NCI-H2227 (cell line): ENCODE results near the gene MYO7B.

Experiments used
- DNase-seq: peaks from one replicate; lab custom pipeline; 2025; ENCODE audit not compliant: unreplicated experiment; lab: John Stamatoyannopoulos, UW

The MYO7B gene

GRCh38 chr2:127586136-127586535, 50.7 kb downstream of the MYO7B start:
- DNase-seq = no peak

GRCh38 chr2:127586746-127587295, 51.3 kb downstream of the MYO7B start:
- DNase-seq = no peak

- no peak for DNase-seq
Observed at GRCh38 chr2:127588241-127588640, 52.8 kb downstream of the MYO7B start.

- DNase-seq = no peak
Observed at GRCh38 chr2:127589358-127589757, 53.9 kb downstream of the MYO7B start.

DNA sequence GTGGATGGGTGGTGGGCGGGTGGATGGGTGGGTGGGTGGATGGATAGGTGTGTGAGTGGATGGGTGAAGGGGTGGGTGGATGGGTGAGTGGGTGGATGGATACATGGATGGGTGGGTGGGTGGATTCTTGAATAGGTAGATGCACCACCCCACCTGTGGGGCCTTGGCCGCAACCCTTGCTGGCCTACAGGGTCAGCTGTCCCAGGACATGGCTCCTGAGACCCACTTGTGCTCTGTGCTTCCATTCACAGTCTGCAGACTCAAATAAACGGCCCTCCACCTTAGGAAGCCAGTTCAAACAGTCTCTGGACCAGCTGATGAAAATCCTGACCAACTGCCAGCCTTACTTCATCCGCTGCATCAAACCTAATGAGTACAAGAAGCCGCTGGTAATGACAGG, 54.4 kb downstream of the MYO7B start:
- DNase-seq = no peak

DNA sequence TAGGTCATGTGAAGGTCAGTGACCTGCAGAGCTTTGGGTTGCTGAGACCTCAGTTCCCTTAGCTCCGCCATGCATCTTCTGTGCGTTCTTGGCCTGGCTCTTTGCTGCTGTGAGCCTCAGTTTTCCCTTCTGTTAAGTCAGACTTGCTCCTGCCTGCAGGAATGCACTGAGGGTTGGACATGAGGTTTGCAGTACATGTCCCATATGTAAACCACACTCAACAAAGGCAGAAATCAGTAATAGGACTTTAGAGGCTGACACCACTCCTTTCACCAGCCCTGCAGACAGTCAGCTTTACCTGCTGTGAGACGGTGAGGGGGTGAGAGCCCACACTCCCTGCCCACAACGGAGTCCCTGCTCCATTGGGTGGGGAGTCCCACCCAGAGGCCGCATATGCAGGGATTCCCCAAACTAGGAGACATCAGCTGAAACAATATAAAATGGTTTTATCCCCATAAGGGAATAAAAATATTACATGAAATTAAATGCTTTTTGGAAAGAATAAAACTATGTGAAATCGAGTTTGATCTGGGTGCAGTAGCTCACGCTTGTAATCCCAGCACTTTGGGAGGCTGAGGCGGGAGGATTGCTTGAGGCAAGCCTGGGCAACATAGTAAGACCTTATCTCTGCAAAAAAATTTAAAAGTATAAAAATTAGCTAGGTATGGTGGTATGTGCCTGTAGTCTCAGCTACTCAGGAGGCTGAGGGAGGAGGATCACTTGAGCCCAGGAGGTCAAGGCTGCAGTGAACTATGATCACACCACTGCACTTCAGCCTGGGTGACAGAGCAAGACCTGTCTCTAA, 55.1 kb downstream of the MYO7B start:
- DNase-seq = no peak

DNA sequence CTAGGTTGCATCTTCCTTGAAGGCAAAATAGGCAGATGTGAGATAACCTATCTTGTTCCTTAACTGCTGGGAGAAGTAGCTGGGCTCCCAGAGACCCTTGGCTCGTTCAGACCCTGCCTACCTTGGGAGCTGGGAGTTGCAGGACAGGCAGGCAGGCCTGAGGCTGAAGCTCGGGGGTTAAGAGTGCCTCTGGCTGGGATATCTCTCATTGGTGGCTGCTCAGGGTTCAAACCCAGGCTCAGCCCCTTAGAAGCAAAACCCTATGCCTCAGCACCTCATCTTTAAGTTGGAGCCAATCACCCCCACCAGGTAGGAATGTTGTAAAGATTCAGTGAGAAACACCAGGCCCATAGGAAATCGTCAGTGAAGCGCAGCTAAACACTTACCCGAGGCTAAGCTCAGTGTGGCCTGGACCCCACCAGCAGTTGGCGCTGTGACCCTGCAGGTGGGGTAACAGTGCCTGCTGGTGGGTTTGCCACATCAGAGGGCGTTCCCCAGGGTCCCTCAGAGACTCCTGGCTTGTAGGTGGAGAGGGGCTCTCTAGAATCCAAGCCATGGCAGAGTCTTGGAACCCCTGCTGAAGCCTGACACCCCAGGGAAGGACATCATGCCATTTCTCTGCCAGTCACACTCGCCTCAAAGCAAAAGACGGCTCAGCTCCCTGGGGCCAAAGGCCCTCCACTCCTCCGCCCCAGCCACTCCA, 55.9 kb downstream of the MYO7B start:
- DNase-seq = peak; percentile 14

- DNase-seq = no peak
Observed at GRCh38 chr2:127592761-127593227, 57.3 kb downstream of the MYO7B start.

GRCh38 chr2:127593228-127594115, 58.0 kb downstream of the MYO7B start:
- no peak for DNase-seq

DNA sequence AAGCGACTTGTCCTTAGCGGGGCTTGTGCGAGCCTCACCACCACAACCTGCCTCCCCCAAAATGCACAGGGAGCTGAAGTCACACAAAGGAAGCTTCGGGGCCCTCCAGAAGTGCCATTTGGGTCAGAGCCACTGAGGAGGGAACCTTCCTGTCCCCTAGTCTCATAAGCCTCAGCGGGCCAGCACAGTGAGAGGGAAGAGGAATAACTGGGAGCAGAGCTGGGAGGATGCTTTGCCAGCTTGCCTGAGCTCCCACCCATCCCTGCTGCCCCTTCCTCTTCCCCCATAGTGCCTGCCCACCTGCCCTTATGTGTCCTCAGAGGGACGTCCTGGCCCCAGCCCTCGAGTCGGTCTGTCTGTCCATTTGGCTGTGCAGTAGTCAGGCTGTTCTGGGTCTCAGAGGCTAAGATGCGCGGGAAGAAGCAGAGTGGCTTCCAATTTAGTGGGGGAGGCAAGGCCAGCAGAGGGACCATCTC, 58.7 kb downstream of the MYO7B start:
- DNase-seq = no peak

GRCh38 chr2:127596311-127597045, 61.0 kb downstream of the MYO7B start:
- DNase-seq = no peak

DNA sequence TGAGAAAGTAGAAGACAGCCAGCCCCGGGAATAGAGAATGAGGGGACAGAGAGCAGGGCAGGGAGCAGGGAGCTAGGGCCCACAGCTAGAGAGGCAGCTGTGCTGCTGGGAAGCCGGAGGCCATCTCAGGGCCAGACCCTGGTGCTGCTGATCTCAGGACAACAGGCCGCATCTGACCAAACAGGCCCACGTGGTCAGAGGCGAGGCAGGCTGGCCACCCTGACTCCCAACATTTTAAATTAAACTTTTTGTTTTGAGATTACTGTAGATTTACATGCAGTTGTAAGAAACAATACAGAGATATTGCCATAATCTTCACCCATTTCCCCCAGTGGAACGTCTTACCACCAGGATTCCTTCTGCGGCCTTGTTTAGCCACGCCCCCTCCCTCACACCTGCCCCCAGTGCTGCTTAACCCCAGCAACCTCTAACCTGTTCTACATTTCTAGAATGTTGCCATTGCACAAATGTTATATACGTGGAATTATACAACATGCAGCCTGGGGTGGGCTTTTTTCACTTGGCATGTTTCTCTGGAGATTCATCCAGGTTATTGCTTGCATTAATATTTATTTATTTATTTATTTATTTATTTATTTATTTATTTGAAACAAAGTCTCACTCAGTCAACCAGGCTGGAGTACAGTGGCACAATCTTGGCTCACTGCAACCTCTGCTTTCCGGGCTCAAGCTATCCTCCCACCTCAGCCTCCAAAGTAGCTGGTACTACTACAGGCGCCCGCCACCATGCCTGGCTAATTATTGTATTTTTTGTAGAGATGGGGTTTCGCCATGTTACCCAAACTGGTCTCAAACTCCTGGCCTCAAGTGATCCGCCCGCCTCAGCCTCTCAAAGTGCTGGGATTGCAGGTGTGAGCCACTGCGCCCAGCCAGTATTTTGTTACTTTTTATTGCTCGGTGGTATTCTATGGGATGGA, 61.8 kb downstream of the MYO7B start:
- DNase-seq = no peak

GRCh38 chr2:127597984-127598380, 62.5 kb downstream of the MYO7B start:
- DNase-seq = no peak

DNA sequence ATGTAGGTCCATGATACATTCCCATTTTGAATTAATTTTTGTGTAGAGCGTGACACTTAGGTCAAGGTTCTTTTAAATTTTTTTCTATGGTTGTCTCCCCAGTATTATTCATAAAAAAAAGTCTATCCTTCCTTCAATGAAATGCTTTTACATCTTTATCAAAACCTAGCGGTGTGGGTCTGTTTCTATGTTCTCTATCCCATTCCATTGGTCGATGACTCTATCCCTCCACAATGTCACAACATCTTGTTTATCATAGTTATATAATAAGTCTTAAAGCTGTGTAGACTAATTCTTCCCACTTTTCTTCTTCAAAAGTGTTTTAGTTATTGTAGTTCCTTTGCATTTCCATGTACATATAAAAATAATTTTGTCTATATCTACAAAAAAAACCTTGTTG, 63.2 kb downstream of the MYO7B start:
- DNase-seq = no peak

DNA sequence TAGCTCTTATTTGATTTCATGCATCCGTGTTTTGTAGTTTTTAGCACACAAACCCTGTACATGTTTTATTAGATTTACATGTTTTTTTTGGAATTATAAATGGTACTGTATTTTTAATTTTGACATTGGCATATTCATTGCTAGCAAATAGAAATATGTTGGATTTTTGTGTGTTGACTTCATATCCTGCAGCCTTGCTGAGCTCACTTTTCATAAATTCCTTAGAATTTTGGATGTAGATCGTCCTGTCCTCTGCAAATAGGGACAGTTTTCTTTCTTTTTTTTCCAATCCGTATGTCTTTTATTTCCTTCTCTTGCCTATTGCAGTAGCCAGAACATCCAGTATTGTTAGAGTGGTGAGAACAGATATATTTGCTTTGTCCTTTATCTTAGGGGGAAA, 63.7 kb downstream of the MYO7B start:
- DNase-seq = no peak

- no peak for DNase-seq
Observed at GRCh38 chr2:127604986-127605385, 69.5 kb downstream of the MYO7B start.

GRCh38 chr2:127605691-127606263, 70.3 kb downstream of the MYO7B start:
- DNase-seq = no peak

DNA sequence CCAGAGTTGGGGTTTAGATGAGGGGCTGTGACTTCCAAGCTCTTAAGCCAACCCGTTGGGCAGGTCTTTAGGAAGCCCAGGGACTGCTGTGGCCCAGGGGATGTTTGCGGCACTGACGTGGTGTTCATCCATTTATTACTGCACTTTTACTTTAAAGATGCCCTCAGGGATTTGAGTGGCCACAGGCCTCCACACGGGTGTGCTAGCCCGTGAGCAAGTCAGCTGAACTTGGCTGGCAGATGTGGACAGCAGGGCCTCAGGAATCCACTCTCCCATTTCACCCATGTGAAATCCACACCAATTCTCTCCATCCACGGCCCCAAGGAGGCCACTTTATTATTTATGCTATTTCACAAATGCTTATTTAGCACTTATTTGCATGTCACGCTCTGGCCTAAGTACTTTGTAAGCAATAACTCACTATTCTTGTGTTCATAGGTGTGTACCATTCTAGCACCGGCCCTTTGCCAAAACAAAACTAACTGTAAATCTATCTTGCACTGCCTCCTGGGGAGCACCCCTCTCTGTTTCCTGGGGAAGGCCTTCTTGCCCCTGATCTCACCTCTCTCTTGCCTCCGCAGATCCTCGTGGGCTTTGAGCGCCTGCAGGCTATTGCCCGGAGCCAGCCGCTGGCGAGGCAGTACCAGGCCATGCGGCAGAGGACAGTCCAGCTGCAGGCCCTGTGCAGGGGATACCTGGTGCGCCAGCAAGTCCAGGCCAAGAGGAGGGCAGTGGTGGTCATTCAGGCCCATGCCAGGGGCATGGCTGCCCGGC, 71.3 kb downstream of the MYO7B start:
- no peak for DNase-seq
